Measurements from ENCODE around the gene SLC39A11.

GRCh38 chr17:72967277-72967970 lies 125.1 kb downstream of the SLC39A11 start:
- TF ChIP-seq ZFP3 (CRISPR knock-in tag; IDR thresholded peaks at IDR 0.05) (no peak), TOX (CRISPR knock-in tag; IDR thresholded peaks at IDR 0.05; ENCODE audit: borderline replicate concordance) (no peak), ZFP30 (CRISPR knock-in tag; IDR thresholded peaks at IDR 0.05) (no peak), CREB5 (CRISPR knock-in tag; IDR thresholded peaks at IDR 0.05; ENCODE audit: low read depth) (no peak), RARB (CRISPR knock-in tag; IDR thresholded peaks at IDR 0.05) (no peak), ARNTL (CRISPR knock-in tag; IDR thresholded peaks at IDR 0.05; ENCODE audit: borderline replicate concordance, low read depth) (no peak), ESRRG (CRISPR knock-in tag; IDR thresholded peaks at IDR 0.05) (no peak), ZNF565 (CRISPR knock-in tag; conservative IDR thresholded peaks at IDR 0.05; ENCODE audit: low read depth) (no peak), TCF4 (CRISPR knock-in tag; IDR thresholded peaks at IDR 0.05; ENCODE audit: borderline replicate concordance) (no peak), PPARA (CRISPR knock-in tag; IDR thresholded peaks at IDR 0.05; ENCODE audit: borderline replicate concordance) (no peak)

All from SK-N-SH treated with all-trans-retinoic acid at 6 μM for 48 hours (cell line).